Fibroblast of lung (primary cell): ENCODE measurements around the gene KMO.

Source experiments
- EZH2 ChIP-seq: IDR thresholded peaks from 2 replicates; pipeline ENCODE4 v1.5.1; 2012; ENCODE audit warnings: low read length, control low read depth, mild to moderate bottlenecking; ENCODE audit errors: missing control alignments
- TF ChIP-seq, protein P1 (sequence below), 2 donors: IDR thresholded peaks in 1 of 2; conservative IDR thresholded peaks in 1 of 2; 1 replicate in 1 of 2; 2 replicates in 1 of 2; pipeline ENCODE4 v1.5.1; 2011 to 2012; ENCODE audit warnings: low read length in 2 of 2, control low read depth in 1 of 2, inconsistent platforms in 1 of 2, low read depth in 1 of 2, mild to moderate bottlenecking in 1 of 2

DNA sequence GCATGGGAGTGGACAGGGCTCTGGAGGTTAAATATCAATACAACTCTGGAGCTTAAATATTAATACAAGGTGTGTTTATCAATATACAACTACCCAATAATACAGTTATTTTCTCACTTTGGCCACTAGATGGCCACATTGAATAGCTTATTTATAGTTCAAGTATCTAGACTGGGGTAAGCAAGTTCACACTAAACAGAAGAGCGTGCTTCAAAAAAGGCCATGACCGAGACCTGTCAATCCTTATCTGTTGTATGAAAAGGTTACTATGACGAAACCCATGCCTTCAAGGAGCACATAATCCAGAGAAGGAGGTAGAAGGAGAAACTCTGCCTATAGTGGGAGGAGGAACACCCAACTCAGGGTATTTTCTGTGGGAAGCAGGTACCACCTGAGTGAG, 78.9 kb downstream of the KMO start:
- TF ChIP-seq, protein P1, sequence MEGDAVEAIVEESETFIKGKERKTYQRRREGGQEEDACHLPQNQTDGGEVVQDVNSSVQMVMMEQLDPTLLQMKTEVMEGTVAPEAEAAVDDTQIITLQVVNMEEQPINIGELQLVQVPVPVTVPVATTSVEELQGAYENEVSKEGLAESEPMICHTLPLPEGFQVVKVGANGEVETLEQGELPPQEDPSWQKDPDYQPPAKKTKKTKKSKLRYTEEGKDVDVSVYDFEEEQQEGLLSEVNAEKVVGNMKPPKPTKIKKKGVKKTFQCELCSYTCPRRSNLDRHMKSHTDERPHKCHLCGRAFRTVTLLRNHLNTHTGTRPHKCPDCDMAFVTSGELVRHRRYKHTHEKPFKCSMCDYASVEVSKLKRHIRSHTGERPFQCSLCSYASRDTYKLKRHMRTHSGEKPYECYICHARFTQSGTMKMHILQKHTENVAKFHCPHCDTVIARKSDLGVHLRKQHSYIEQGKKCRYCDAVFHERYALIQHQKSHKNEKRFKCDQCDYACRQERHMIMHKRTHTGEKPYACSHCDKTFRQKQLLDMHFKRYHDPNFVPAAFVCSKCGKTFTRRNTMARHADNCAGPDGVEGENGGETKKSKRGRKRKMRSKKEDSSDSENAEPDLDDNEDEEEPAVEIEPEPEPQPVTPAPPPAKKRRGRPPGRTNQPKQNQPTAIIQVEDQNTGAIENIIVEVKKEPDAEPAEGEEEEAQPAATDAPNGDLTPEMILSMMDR (conservative IDR thresholded peaks at IDR 0.05 in 1 of 2, IDR thresholded peaks at IDR 0.05 in 1 of 2; ENCODE audit: low read depth in 1 of 2, low read length in 2 of 2): peak; percentile 49 to 50
- no peak for TF ChIP-seq EZH2
